HG03439 (cell line): ENCODE results near the gene HDDC3.

Experiments
- ATAC-seq: cut with Tn5 transposase; IDR thresholded peaks from one replicate; pipeline ENCODE4 v1.9.1; 2021; ENCODE audit warnings: mild to moderate bottlenecking, moderate library complexity; ENCODE audit not compliant: unreplicated experiment

HDDC3 gene

GRCh38 chr15:90954712-90955623 lies 22.6 kb upstream of the HDDC3 start, which contains the start of gene RCCD1:
Gene RCCD1 (plus strand): TSS chr15:90954884. CDS start chr15:90956735, 1,851 bp downstream.
- ATAC-seq = peak; percentile 88

DNA sequence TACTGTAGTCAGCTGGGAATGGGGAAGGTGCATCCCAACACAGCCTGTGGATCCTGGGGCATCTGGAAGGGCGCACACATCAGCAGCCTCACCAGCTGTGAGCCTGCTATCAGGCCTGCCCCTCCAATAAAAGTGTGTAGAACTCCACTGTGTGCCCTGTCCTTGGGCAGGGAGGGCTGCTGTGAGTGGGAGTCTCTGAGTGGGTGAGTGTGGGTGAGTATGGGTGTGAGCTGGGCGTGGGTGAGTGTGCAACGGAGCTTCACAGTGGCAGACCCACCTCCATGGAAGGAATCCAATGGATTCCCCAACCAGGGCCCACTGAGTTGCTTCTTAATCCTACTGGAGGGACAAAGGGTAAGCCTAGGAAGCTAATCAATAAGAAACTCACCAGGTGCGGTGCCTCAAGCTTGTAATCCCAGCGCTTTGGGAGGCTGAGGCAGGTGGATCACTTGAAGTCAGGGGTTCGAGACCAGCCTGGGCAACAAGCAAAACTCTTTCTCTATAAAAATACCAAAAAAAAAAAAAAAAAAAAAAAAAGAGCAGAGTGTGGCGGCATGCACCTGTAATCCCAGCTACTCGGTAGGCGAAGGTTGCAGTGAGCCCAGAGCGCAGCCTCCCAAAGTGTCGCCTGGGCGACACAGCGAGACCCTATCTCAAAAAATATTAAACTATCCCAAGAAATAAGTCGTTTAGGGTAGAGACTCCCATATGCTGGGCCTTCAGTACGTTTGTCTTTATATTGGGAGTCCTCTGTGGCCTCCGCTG lies 21.8 kb upstream of the HDDC3 start:
- no peak for ATAC-seq

DNA sequence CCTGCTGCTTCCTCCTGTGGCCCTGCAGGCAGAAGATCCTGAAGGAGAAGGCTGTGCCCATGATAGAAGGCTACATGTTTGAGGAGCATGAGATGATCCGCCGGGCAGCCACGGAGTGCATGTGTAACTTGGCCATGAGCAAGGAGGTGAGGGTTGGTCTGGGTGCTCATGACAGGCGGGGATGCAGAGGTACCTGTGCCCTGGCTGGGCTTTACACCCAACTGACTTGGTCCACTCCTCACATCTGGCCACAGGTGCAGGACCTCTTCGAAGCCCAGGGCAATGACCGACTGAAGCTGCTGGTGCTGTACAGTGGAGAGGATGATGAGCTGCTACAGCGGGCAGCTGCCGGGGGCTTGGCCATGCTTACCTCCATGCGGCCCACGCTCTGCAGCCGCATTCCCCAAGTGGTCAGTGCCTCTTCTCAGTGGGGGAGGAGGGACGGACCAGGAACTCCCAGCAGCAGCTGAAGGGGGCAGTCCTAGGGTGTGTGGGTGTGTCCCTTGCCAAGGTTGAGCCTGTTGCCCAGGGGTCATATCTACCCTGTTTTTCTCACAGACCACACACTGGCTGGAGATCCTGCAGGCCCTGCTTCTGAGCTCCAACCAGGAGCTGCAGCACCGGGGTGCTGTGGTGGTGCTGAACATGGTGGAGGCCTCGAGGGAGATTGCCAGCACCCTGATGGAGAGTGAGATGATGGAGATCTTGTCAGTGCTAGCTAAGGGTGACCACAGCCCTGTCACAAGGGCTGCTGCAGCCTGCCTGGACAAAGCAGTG lies 20.7 kb upstream of the HDDC3 start:
- ATAC-seq = no peak

DNA sequence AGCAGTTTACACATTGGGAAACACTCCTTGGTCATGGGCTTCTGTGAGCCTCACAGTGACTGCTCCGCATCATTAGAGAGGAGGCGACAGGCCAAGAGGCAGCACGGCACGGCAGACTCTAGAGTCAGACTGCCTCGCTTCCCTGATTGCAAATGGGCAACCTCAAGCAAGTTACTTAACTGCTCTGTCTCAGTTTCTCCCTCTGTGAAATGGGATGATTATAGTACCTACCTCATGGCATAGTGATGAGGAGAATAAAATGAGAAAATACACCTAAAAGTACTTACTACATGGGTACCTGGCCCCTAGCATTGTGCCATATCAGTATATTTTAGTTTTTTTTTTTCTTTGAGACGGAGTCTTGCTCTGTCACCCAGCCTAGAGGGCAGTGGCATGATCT lies 18.3 kb upstream of the HDDC3 start:
- no peak for ATAC-seq

DNA sequence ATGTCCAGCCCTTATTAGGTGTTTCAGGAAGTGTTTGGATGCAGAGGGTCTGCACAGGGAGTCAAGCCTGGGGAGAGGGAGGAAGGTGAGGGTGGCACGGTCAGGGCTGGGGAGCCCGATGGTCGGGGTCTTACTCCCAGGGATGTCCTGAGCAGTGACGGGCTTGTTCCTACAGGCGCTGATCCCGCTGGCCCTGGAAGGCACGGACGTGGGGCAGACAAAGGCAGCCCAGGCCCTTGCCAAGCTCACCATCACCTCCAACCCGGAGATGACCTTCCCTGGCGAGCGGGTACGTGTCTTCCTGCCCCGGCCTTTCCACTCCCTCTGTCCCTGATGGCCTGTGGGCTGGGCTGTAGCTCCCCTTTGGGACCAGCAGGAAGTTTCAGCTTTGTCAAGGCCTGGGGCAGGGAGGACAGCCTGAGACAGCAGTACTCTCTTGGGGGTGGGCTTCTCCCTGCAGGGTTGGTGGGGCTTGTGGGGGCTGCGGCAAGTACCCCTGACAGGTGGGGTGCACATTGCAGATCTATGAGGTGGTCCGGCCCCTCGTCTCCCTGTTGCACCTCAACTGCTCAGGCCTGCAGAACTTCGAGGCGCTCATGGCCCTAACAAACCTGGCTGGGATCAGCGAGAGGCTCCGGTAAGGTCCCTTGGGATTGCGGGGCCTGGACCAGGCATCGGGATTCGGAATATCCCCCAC lies 17.8 kb upstream of the HDDC3 start:
- ATAC-seq = no peak

DNA sequence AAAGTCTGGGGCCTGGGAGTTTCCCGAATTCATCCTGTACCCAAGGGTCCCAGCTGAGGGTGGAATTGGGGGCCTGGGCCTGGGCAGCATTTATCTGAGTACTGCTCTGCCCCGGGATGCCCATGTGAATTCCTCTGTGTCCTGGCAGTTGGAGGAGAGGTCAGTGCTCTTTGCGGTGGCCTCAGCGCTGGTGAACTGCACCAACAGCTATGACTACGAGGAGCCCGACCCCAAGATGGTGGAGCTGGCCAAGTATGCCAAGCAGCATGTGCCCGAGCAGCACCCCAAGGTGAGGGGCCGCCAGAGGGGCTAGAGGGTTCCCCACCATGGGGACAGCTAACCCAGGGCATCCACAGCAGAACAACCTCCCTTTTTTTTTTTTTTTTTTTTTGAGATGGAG lies 16.2 kb upstream of the HDDC3 start:
- ATAC-seq = no peak

- ATAC-seq = no peak
Measured at GRCh38 chr15:90947577-90948357, 15.4 kb upstream of the HDDC3 start.

DNA sequence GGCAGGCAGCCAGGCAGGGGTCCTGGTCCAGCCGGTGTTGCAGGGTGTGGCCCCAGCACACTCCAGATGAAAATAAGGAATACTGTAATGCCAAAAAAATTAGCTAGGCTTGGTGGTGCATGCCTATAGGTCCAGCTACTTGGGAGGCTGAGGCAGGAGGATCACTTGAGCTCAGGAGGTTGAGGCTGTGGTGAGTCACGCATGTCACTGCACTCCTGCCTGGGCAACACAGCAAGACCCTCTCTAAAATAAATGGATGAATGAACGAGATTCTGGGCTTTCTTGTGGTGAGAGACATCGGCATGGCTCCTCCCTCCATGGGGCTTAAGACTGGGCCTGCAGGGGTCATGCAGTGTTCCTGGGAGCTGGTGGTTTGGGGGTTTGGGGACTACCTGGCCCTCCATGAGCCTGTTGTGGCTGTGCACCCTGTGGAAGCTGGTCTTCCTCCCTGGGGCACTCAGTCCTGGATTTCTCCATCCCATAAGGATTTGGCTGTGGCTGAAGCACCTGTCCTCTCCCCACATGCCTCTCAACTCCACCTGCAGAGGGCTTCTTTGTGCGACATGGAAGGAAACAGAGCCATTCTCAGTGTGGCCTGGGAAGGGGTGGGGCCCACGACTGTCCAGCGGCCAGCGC lies 14.7 kb upstream of the HDDC3 start:
- ATAC-seq = no peak

DNA sequence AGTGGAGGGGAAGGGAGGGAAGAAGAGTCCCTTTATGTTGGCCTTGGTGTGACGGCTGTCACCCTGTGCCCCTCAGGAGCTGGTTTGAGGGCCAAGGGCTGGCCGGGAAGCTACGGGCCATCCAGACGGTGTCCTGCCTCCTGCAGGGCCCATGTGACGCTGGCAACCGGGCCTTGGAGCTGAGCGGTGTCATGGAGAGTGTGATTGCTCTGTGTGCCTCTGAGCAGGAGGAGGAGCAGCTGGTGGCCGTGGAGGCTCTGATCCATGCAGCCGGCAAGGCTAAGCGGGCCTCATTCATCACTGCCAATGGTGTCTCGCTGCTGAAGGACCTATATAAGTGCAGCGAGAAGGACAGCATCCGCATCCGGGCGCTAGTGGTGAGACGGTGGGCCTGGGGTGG lies 14.2 kb upstream of the HDDC3 start:
- no peak for ATAC-seq

GRCh38 chr15:90945091-90945490 lies 12.7 kb upstream of the HDDC3 start:
- ATAC-seq = no peak

DNA sequence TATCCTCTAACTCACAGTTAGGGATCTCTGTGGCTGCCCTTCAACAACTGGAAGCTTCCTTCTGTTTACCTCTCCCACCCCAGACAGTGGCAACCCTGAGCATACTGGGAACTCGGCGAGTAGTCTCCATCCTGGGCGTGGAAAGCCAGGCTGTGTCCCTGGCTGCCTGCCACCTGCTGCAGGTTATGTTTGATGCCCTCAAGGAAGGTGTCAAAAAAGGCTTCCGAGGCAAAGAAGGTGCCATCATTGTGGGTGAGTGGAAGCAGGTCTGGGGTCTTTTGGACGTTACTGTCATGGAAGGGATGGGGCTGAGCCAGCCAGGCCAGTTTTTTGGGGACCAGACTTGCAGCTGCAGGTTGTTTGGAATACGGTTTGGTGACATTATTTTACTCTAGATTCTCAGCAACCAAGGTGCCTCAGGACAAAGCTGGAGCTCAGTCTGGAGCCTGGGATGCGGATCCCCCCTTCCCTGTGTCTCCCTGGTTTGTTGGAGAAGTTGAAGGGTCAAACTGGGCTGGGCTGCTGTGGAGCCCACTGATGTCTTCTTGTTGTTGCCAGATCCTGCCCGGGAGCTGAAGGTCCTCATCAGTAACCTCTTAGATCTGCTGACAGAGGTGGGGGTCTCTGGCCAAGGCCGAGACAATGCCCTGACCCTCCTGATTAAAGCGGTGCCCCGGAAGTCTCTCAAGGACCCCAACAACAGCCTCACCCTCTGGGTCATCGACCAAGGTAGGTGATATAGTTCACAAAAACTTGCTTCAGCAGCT lies 10.2 kb upstream of the HDDC3 start:
- ATAC-seq = no peak

DNA sequence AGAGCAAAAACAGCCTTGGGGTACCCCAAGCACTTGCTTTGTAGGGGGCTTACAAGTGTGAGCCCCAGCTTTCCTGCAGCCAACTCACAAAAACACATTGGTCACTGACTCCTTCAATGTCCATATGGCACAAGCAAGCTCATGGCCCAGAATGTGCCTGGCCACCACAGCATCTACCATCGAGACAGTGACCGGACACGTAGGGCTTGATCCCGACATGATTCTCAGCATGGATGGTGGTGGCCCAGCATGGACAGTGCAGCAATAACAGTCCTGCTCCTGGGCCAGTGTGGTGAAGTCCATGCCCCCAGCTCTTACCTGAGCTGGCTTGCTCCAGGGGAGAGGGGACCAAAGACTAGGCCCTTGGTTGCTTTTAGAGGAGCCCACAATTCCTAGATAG lies 8.7 kb upstream of the HDDC3 start:
- no peak for ATAC-seq

DNA sequence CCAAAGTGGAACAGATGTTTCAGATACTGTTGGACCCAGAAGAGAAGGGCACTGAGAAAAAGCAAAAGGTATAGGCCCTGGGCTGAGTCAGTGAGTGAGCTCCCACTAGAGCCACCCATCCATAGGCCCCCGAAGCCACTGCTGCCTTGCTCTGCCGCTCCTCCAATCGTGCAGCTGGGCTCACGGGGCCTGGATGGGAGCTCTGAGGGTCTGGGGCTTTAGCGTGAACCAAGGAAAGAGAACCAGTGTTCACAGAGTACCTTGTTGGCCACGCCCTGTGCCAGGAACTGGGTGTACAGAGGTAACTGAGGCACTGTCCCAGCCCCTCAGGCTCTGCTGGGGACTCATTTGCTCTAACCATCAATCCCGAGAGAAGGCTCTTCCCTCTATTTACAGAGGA lies 7.4 kb upstream of the HDDC3 start:
- ATAC-seq = no peak

DNA sequence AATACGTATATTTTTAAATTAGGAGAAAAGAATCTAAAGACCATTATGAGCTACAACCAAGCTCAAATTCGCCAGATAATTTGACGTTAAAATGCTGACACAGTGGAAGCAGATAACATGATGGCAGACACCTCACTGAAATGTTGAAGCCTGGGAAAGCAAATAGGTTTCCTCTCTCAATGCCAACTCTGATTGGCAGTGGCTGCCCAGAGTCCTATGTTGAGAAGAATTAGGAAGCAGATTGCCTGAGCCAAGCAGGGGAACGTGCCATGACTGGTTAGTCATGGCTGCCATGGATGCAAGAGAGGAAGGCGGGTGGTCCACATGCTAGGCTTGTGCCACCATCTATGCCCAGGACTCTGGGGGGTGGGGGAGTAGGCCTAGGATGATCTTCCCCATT lies 5.9 kb upstream of the HDDC3 start:
- ATAC-seq = no peak

GRCh38 chr15:90936823-90937222 lies 4.5 kb upstream of the HDDC3 start:
- ATAC-seq = no peak

DNA sequence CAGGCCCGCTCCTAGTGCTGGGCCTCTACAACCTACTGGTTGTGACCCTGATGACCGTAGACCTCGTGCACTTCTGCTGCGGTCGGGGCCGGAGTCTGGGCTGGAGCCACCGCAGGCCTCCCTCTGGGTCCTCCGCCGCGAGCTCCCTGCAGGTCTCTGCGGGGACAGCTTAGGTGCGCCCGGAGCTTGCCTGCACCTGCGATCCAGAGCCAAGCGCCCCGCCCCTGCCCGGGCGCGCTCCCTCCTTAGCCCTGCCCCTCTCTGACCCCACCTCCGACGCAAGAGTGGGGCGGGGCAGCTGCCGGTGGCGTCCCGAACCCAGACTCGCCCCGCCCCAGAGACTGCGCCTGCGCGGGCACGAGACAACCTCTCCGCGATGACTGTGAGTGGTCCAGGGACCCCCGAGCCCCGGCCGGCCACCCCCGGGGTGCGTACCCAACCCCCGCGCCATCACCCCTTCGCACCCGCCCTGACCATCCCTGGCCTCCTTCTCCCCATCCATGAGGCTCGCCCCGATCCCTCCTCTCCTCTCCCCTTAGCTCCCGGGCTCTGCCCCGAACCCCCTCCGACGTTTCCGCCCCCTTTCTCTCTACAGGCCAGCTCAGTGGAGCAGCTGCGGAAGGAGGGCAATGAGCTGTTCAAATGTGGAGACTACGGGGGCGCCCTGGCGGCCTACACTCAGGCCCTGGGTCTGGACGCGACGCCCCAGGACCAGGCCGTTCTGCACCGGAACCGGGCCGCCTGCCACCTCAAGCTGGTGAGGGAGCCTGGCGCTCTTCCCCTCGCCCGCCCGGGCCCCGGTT lies 2.8 kb upstream of the HDDC3 start, which contains the start of gene UNC45A:
TSS of gene UNC45A (plus strand) at position 337 of the 803 bp plus-strand sequence. CDS start at position 377, 40 bp downstream.
- peak; percentile 60 for ATAC-seq

DNA sequence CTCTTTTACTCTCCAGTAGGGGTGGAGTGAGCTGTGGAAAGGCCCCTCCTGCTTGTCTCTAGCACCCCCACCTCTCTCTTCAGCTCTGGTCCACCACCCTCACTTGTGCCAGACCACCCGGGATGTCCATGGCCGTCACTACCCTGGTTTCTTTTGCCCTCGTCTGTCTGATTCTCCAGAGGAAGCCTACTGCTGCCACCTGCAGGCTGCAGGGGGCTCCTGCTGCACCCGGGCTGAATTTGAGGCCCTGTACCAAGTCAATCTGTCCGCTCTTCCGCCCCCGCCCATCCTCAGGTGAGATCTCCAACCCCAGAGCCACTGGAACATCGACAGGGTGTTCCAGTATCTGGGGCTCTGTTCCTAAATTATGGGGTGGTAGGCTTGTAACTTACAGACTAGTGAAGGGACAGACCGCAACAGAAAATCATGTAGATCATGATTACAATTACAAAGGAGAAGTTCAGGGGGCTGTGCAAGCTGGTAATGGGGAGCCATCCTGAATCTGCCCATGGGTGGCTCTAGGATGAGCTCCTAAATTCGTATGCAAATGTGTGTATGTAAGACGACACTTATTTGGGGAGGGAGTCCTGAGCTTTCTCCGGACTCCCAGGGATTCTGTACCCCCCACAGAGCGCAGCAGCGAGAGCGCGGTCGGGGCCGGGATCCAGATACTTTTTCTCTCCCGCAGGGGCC lies 2.1 kb upstream of the HDDC3 start:
- peak; percentile 22 for ATAC-seq
